Measurements from ENCODE around the gene ZBTB7C.

The ZBTB7C gene

DNA sequence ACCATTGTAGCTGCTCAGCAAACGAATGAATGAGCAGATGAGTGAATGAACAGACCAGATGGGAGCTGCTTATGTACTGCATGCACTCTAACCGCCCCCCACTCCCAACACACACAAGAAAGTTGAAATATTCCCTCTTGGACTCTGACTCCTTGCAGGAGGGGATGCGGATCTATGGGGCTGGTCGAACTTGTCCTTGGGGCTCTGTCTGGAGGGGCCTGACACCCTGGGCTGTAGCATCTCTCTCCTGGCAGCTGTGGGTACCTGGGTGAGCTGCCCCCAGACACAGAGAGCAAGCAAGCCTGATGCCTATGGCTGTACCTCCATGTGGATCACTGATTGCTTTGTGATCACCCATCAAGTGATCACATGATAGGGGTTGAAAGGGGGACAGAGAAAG is 286.4 kb downstream of the ZBTB7C start:
- peaks cover 3% of the 10 kb centered on the region for H3K4me1 ChIP-seq (ENCODE audit: insufficient read depth, insufficient read length)
- TF ChIP-seq ZNF274 (IDR thresholded peaks at IDR 0.05; ENCODE audit: low read depth, low read length) (no peak), YY1 (IDR thresholded peaks at IDR 0.05; ENCODE audit: insufficient read depth, insufficient read length) (no peak), SUZ12 (IDR thresholded peaks at IDR 0.05; ENCODE audit: extremely low read depth, insufficient read depth, insufficient read length) (no peak)

DNA sequence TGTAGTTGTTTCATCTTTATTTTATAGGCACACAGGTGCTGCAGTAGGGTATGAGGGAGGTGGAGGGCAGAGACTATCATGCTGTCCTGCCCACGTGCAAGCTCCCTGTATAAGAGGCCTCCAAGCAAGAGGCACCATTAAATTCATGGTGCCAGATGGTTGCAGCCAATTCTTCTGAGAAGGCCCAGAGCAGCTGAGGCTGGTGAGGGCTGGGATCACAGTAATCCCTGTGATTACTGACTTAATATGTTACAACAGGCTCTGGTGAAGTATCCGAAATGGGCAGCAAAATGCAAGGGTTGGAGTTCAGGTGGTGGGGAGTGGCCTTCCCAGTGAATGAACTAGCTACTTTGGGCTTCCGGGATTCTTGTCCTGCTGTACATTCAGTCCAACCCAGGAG is 286.8 kb downstream of the ZBTB7C start:
- Histone ChIP-seq H3K27me3 (ENCODE audit: insufficient read depth, insufficient read length) (no peaks in the 10 kb centered on the region), H3K36me3 (ENCODE audit: insufficient read depth, insufficient read length, low read length) (no peaks in the 10 kb centered on the region), H3K4me3 (ENCODE audit: insufficient read length, low read depth) (no peak overlapping the region), H3K9ac (ENCODE audit: insufficient read length, low read depth) (no peak overlapping the region), H3K9me3 (ENCODE audit: insufficient read depth, low read length) (no peaks in the 10 kb centered on the region), H3K4me1 (ENCODE audit: insufficient read depth, insufficient read length) (peaks cover 3% of the 10 kb centered on the region)
- DNase-seq (ENCODE audit: low read depth, low spot score): no peak
- TF ChIP-seq YY1 (IDR thresholded peaks at IDR 0.05; ENCODE audit: insufficient read depth, insufficient read length): no peak
- TF ChIP-seq SUZ12 (IDR thresholded peaks at IDR 0.05; ENCODE audit: extremely low read depth, insufficient read depth, insufficient read length): no peak
- TF ChIP-seq ZNF274 (IDR thresholded peaks at IDR 0.05; ENCODE audit: low read depth, low read length): no peak

More for the DNA sequence above, 286.4 kb downstream of the ZBTB7C start:
- no peak for DNase-seq (ENCODE audit: low read depth, low spot score)
- no peaks in the 10 kb centered on the region for H3K36me3 ChIP-seq (ENCODE audit: insufficient read depth, insufficient read length, low read length)
- H3K27me3 ChIP-seq (ENCODE audit: insufficient read depth, insufficient read length): no peaks in the 10 kb centered on the region
- no peak overlapping the region for H3K9ac ChIP-seq (ENCODE audit: insufficient read length, low read depth)
- no peak overlapping the region for H3K4me3 ChIP-seq (ENCODE audit: insufficient read length, low read depth)
- no peaks in the 10 kb centered on the region for H3K9me3 ChIP-seq (ENCODE audit: insufficient read depth, low read length)

DNA sequence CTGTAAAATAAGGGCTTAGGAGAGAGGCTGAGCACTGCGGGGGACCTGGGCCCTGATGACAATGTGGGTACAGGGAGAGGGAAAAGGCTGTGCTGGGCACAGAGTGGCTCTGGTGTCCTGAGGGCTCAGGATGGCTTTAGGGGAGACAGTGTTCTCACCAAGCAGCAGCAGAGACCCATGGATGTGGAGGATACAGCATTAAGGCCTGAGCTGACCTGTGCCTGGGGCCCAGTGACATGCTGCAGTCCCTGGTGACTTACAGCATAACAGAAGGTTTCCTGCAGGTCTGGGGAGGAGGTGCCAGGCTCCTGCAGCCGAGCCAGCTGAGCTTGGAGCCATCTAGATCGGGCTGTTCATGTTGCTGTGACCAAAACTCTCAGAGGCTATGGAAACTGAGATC is 287.4 kb downstream of the ZBTB7C start:
- TF ChIP-seq SUZ12 (IDR thresholded peaks at IDR 0.05; ENCODE audit: extremely low read depth, insufficient read depth, insufficient read length): no peak
- no peak for TF ChIP-seq YY1 (IDR thresholded peaks at IDR 0.05; ENCODE audit: insufficient read depth, insufficient read length)
- TF ChIP-seq ZNF274 (IDR thresholded peaks at IDR 0.05; ENCODE audit: low read depth, low read length): no peak
- H3K9me3 ChIP-seq (ENCODE audit: insufficient read depth, low read length): no peaks in the 10 kb centered on the region
- no peak overlapping the region for H3K4me3 ChIP-seq (ENCODE audit: insufficient read length, low read depth)
- peaks cover 3% of the 10 kb centered on the region for H3K4me1 ChIP-seq (ENCODE audit: insufficient read depth, insufficient read length)
- H3K36me3 ChIP-seq (ENCODE audit: insufficient read depth, insufficient read length, low read length): no peaks in the 10 kb centered on the region
- no peak for DNase-seq (ENCODE audit: low read depth, low spot score)
- no peaks in the 10 kb centered on the region for H3K27me3 ChIP-seq (ENCODE audit: insufficient read depth, insufficient read length)
- H3K9ac ChIP-seq (ENCODE audit: insufficient read length, low read depth): no peak overlapping the region

DNA sequence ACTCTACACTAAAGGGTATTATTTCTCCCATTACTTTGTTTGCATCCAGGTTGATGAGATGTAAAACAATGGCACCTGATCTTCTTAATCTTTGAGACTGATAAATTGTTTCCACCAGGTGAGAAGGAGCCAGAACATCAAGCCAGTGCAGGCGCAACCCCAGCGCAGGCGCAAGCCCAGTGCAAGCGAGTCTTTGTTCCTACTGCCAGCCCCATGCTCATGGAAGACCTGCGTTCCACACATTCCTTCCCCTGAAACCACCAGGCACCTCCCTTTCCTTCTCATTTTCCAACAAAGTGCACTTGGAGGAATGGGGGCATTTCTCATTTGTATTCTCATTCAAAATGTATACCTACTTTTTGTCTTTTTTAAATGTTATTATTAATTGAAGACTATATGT is 290.0 kb downstream of the ZBTB7C start:
- no peaks in the 10 kb centered on the region for H3K36me3 ChIP-seq (ENCODE audit: insufficient read depth, insufficient read length, low read length)
- peaks cover 3% of the 10 kb centered on the region for H3K4me1 ChIP-seq (ENCODE audit: insufficient read depth, insufficient read length)
- no peak overlapping the region for H3K9ac ChIP-seq (ENCODE audit: insufficient read length, low read depth)
- no peak for DNase-seq (ENCODE audit: low read depth, low spot score)
- no peaks in the 10 kb centered on the region for H3K9me3 ChIP-seq (ENCODE audit: insufficient read depth, low read length)
- TF ChIP-seq ZNF274 (IDR thresholded peaks at IDR 0.05; ENCODE audit: low read depth, low read length) (no peak), YY1 (IDR thresholded peaks at IDR 0.05; ENCODE audit: insufficient read depth, insufficient read length) (no peak), SUZ12 (IDR thresholded peaks at IDR 0.05; ENCODE audit: extremely low read depth, insufficient read depth, insufficient read length) (no peak)
- H3K27me3 ChIP-seq (ENCODE audit: insufficient read depth, insufficient read length): no peaks in the 10 kb centered on the region
- no peak overlapping the region for H3K4me3 ChIP-seq (ENCODE audit: insufficient read length, low read depth)

DNA sequence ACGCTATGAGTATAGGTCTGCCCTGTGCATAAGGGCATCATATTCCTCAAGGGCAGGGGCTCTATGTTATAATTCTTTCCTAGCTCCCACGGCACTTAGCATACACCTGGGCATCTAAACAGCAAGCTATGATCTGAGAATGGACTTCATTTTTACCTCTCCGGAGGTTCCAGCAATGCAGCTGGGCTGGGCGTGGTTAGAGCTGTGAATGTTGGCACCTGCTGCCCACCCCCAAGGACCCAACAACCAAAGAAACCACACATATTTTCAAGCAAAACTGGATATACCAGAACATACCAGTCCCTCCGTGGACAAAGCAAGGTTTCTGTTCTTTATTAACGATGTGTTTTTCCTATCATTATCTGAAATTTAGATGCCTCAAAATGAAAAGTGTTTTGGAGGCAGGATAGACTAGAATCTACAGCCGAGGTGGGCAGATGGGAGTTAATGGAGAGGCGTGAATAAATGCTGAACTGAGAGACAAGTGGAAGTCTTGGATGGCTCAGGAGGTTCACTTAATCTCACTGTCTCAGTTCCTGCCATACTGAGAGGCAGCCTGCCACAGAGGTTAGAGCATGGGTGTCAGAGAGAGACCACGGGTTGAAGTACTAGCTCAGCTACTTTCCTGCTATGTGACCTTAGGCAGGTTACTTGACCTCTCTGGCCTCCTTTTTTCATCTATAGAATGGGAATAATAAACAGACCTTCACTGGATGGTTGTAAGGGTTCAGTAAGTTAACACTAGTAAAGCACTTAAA is 292.1 kb downstream of the ZBTB7C start:
- H3K9ac ChIP-seq (ENCODE audit: insufficient read length, low read depth): no peak overlapping the region
- no peak for DNase-seq (ENCODE audit: low read depth, low spot score)
- TF ChIP-seq YY1 (IDR thresholded peaks at IDR 0.05; ENCODE audit: insufficient read depth, insufficient read length): no peak
- TF ChIP-seq SUZ12 (IDR thresholded peaks at IDR 0.05; ENCODE audit: extremely low read depth, insufficient read depth, insufficient read length): no peak
- TF ChIP-seq ZNF274 (IDR thresholded peaks at IDR 0.05; ENCODE audit: low read depth, low read length): no peak
- no peak overlapping the region for H3K4me3 ChIP-seq (ENCODE audit: insufficient read length, low read depth)
- H3K27me3 ChIP-seq (ENCODE audit: insufficient read depth, insufficient read length): no peaks in the 10 kb centered on the region
- no peaks in the 10 kb centered on the region for H3K9me3 ChIP-seq (ENCODE audit: insufficient read depth, low read length)
- H3K4me1 ChIP-seq (ENCODE audit: insufficient read depth, insufficient read length): no peaks in the 10 kb centered on the region
- no peaks in the 10 kb centered on the region for H3K36me3 ChIP-seq (ENCODE audit: insufficient read depth, insufficient read length, low read length)

DNA sequence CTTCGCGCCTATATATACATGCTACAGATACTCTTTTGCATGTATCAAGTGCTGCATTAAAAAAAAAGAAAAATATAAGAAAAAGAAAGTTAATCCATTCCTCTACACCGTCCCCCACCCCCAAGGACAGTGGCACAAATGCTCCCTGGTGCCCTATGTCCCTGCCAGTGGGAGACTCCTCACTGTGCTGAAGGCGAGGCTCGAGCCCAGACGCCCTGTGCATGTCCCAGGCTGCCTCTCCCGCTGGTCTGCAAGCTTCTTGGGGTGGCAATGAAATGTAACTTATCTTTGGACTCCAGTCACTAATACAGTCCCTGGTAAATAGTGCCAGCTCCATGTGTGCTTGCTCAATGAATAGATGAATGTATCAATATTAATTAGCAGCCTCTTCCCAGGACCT is 293.2 kb downstream of the ZBTB7C start:
- Histone ChIP-seq H3K9me3 (ENCODE audit: insufficient read depth, low read length) (no peaks in the 10 kb centered on the region), H3K4me3 (ENCODE audit: insufficient read length, low read depth) (no peak overlapping the region), H3K9ac (ENCODE audit: insufficient read length, low read depth) (no peak overlapping the region), H3K4me1 (ENCODE audit: insufficient read depth, insufficient read length) (no peaks in the 10 kb centered on the region), H3K36me3 (ENCODE audit: insufficient read depth, insufficient read length, low read length) (no peaks in the 10 kb centered on the region), H3K27me3 (ENCODE audit: insufficient read depth, insufficient read length) (no peaks in the 10 kb centered on the region)
- no peak for TF ChIP-seq ZNF274 (IDR thresholded peaks at IDR 0.05; ENCODE audit: low read depth, low read length)
- TF ChIP-seq YY1 (IDR thresholded peaks at IDR 0.05; ENCODE audit: insufficient read depth, insufficient read length): no peak
- no peak for TF ChIP-seq SUZ12 (IDR thresholded peaks at IDR 0.05; ENCODE audit: extremely low read depth, insufficient read depth, insufficient read length)
- DNase-seq (ENCODE audit: low read depth, low spot score): no peak

DNA sequence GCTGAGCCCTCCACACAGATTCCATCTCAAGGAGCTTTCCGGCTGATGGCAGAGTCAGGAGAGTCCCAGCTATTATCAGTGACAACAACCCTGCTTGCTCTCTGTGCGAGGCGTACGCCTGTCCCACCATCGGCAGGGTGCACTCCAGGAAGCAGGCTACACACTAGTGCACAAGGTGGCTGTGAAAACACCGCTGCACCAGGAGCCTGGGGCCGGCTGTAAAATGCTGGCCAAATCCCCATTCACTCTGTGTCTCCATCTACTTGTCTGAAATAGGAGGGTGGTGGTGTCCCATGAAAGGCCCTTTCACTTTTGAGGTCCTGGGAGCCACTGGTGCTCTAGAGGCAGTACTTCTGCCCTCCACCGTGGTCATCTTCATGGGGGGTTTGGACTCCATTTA is 295.5 kb downstream of the ZBTB7C start:
- H3K36me3 ChIP-seq (ENCODE audit: insufficient read depth, insufficient read length, low read length): no peaks in the 10 kb centered on the region

More for the DNA sequence above, 295.5 kb downstream of the ZBTB7C start:
- H3K4me3 ChIP-seq (ENCODE audit: insufficient read length, low read depth): no peak overlapping the region
- H3K4me1 ChIP-seq (ENCODE audit: insufficient read depth, insufficient read length): no peaks in the 10 kb centered on the region
- DNase-seq (ENCODE audit: low read depth, low spot score): no peak
- no peak for TF ChIP-seq SUZ12 (IDR thresholded peaks at IDR 0.05; ENCODE audit: extremely low read depth, insufficient read depth, insufficient read length)
- no peak for TF ChIP-seq ZNF274 (IDR thresholded peaks at IDR 0.05; ENCODE audit: low read depth, low read length)
- TF ChIP-seq YY1 (IDR thresholded peaks at IDR 0.05; ENCODE audit: insufficient read depth, insufficient read length): no peak
- no peak overlapping the region for H3K9ac ChIP-seq (ENCODE audit: insufficient read length, low read depth)
- H3K27me3 ChIP-seq (ENCODE audit: insufficient read depth, insufficient read length): no peaks in the 10 kb centered on the region
- H3K9me3 ChIP-seq (ENCODE audit: insufficient read depth, low read length): no peaks in the 10 kb centered on the region

Measured in NT2/D1 (cell line).